PC-9 (cell line): ENCODE data around the gene CXCL10. TPM values are rescaled to one million over a fixed set of nuclear protein-coding genes. Genes with fewer than 3 reads are reported as not detected.

Source experiments
- BruUV-seq: library from RNA; stranded (reverse); fragments of 400-500 nt; replicated peaks from 2 replicates; lab custom pipeline; 2021; lab: Mats Ljungman, UMichigan
- CTCF ChIA-PET: fragments of 300-600 bp; sonication (Branson Sonifier 250); formaldehyde crosslinking; loops from one replicate; lab custom pipeline; 2022; ENCODE audit warnings: antibody characterized with exemption; lab: Charles Lee
- POLR2A ChIA-PET: fragments of 300-600 bp; sonication (Branson Sonifier 250); formaldehyde crosslinking; loops from one replicate; lab custom pipeline; 2022; ENCODE audit warnings: antibody characterized with exemption; ENCODE audit not compliant: unreplicated experiment; lab: Charles Lee
- DNase-seq, 2 experiments: peaks; one replicate each; pipeline versions ENCODE4 v3.0.0 to v3.0.0-alpha.2; 2015 to 2022; ENCODE audit warnings: mixed read lengths in 1 of 2
- H2AFZ ChIP-seq: fragments of 200-600 bp; sonication (generic); 2 replicates; pipeline ENCODE4 v1.8.1; 2017; ENCODE audit warnings: antibody characterized with exemption
- H3F3A ChIP-seq: fragments of 200-600 bp; sonication (generic); 2 replicates; pipeline ENCODE4 v1.8.1; 2017; ENCODE audit warnings: antibody characterized with exemption, mild to moderate bottlenecking, low read depth; ENCODE audit not compliant: insufficient read depth
- H3K27ac ChIP-seq: fragments of 200-600 bp; sonication (generic); 2 replicates; pipeline ENCODE4 v1.6.1; 2016; ENCODE audit warnings: mixed run types
- H3K27me3 ChIP-seq: fragments of 200-600 bp; sonication (generic); 2 replicates; pipeline ENCODE4 v1.6.1; 2016; ENCODE audit warnings: low read depth, mixed run types; ENCODE audit not compliant: insufficient read depth
- H3K36me3 ChIP-seq: fragments of 200-600 bp; sonication (generic); 2 replicates; pipeline ENCODE4 v1.6.1; 2016; ENCODE audit warnings: low read depth, mixed run types
- H3K4me1 ChIP-seq: fragments of 200-600 bp; sonication (generic); replicated peaks from 2 replicates; pipeline ENCODE4 v1.6.1; 2016; ENCODE audit warnings: mixed run types; ENCODE audit not compliant: insufficient read depth
- H3K4me2 ChIP-seq: fragments of 200-600 bp; sonication (generic); 2 replicates; pipeline ENCODE4 v1.6.1; 2017; ENCODE audit warnings: mixed run types
- H3K4me3 ChIP-seq: fragments of 200-600 bp; sonication (generic); 2 replicates; pipeline ENCODE4 v1.6.1; 2016; ENCODE audit warnings: mixed run types
- H3K79me2 ChIP-seq: fragments of 200-600 bp; sonication (generic); 2 replicates; pipeline ENCODE4 v1.6.1; 2017; ENCODE audit warnings: low read depth, mixed run types
- H3K9me2 ChIP-seq: fragments of 200-600 bp; sonication (generic); 2 replicates; pipeline ENCODE4 v1.8.1; 2017; ENCODE audit warnings: mild to moderate bottlenecking; ENCODE audit not compliant: insufficient read depth
- H3K9me3 ChIP-seq: fragments of 200-600 bp; sonication (generic); 2 replicates; pipeline ENCODE4 v1.8.1; 2016; ENCODE audit warnings: low read depth; ENCODE audit not compliant: insufficient read depth
- H4K20me1 ChIP-seq: fragments of 200-600 bp; sonication (generic); 2 replicates; pipeline ENCODE4 v1.8.1; 2017; ENCODE audit not compliant: insufficient read depth
- CTCF ChIP-seq: fragments of 200-600 bp; sonication (generic); conservative IDR thresholded peaks from 2 replicates; pipeline ENCODE4 v1.6.1; 2017; ENCODE audit warnings: mixed run types, antibody characterized with exemption, mild to moderate bottlenecking, moderate library complexity
- EZH2 ChIP-seq: fragments of 200-600 bp; sonication (generic); IDR thresholded peaks from 2 replicates; pipeline ENCODE4 v1.8.0; 2017; ENCODE audit warnings: antibody characterized with exemption, low read depth
- intact Hi-C: fragments of 100-400 bp; cut with micrococcal nuclease; formaldehyde crosslinking; loops from one replicate; pipeline ENCODE4 v1.10.0; 2022; ENCODE audit not compliant: unreplicated experiment
- total RNA-seq: library from RNA; stranded (reverse); gene quantifications from 2 replicates; pipeline ENCODE4 v1.2.3, GENCODE V29; 2021

Gene CXCL10
- total RNA-seq, 1 experiment from 2014 or later, result not detected

GRCh38 chr4:76058302-76058701 lies 35.0 kb upstream of the CXCL10 start:
- no peaks in the 10 kb centered on the region for H3K79me2 ChIP-seq
- no peak overlapping the region for H2AFZ ChIP-seq
- no peaks in the 10 kb centered on the region for H3K9me3 ChIP-seq
- no peaks in the 10 kb centered on the region for H3K27me3 ChIP-seq
- H3K4me1 ChIP-seq, result peaks cover 41% of the 10 kb centered on the region
- no peaks in the 10 kb centered on the region for H3K36me3 ChIP-seq
- BruUV-seq, result no TSS peak
- TF ChIP-seq EZH2 (no peak), CTCF (no peak)
- intact Hi-C loops, result no loop called here
- DNase-seq, result no peak
- no peak overlapping the region for H3K4me3 ChIP-seq
- H3K9me2 ChIP-seq, result no peaks in the 10 kb centered on the region
- CTCF ChIA-PET, result interaction anchor here (0.6 kb wide), 1 partner anchor 13 kb away, joined by 5 read pairs; no protein-coding TSS in a partner anchor
- H3K27ac ChIP-seq, result 0 out of 2 replicates have a peak overlapping the region, but pooled peaks have one; percentile 41
- H4K20me1 ChIP-seq, result no peaks in the 10 kb centered on the region
- H3F3A ChIP-seq, result peaks cover 16% of the 10 kb centered on the region
- POLR2A ChIA-PET, result no interaction called here
- peak overlapping the region; percentile 72; the same call in 1 of the 2 replicates for H3K4me2 ChIP-seq

- intact Hi-C loops, result no loop called here
- ChIA-PET POLR2A (interaction anchor here (0.6 kb wide), 1 partner anchor 1878 kb away, joined by 4 read pairs; no protein-coding TSS in a partner anchor), CTCF (no interaction called here)
- no peak overlapping the region for H3K4me2 ChIP-seq
- DNase-seq, result no peak
- no peak overlapping the region for H3K4me3 ChIP-seq
- H3K36me3 ChIP-seq, result no peaks in the 10 kb centered on the region
- no peaks in the 10 kb centered on the region for H3K9me3 ChIP-seq
- H3K27ac ChIP-seq, result no peak overlapping the region
- no peaks in the 10 kb centered on the region for H3K9me2 ChIP-seq
- H3K27me3 ChIP-seq, result no peaks in the 10 kb centered on the region
- H3K4me1 ChIP-seq, result peaks cover 41% of the 10 kb centered on the region
- BruUV-seq, result no TSS peak
- no peak overlapping the region for H2AFZ ChIP-seq
- peaks cover 26% of the 10 kb centered on the region for H3F3A ChIP-seq
- no peaks in the 10 kb centered on the region for H4K20me1 ChIP-seq
- TF ChIP-seq CTCF (no peak), EZH2 (no peak)
- H3K79me2 ChIP-seq, result no peaks in the 10 kb centered on the region
These were observed 32.1 kb upstream of the CXCL10 start for GRCh38 chr4:76055421-76055820.

- Histone ChIP-seq H3K9me3 (no peaks in the 10 kb centered on the region), H3K4me1 (peaks cover 37% of the 10 kb centered on the region), H4K20me1 (no peaks in the 10 kb centered on the region), H3K79me2 (no peaks in the 10 kb centered on the region), H3K27ac (no peak overlapping the region), H3K4me3 (no peak overlapping the region), H3K9me2 (no peaks in the 10 kb centered on the region), H3F3A (peaks cover 22% of the 10 kb centered on the region), H3K36me3 (no peaks in the 10 kb centered on the region), H3K27me3 (no peaks in the 10 kb centered on the region), H3K4me2 (no peak overlapping the region), H2AFZ (no peak overlapping the region)
- CTCF ChIA-PET, result no interaction called here
- TF ChIP-seq CTCF (no peak), EZH2 (no peak)
- intact Hi-C loops, result no loop called here
- POLR2A ChIA-PET, result no interaction called here
- peak in 1 of 2 experiments; percentile 38 for DNase-seq
- no TSS peak for BruUV-seq
These were observed 31.7 kb upstream of the CXCL10 start for GRCh38 chr4:76055016-76055415.
